HepG2 (cell line): ENCODE results near the gene ZNF581. TPM values are rescaled to one million over a fixed set of nuclear protein-coding genes. Genes with fewer than 3 reads are reported as not detected.

Experiments used
- MIER3 ChIP-seq: IDR thresholded peaks from 2 replicates; pipeline ENCODE4 v1.6.1; 2016; ENCODE audit warnings: missing compliant biosample characterization, borderline replicate concordance
- RAD21 ChIP-seq: fragments of 450-650 bp; formaldehyde crosslinking; IDR thresholded peaks from 2 replicates; pipeline ENCODE4 v1.5.0; 2020; ENCODE audit warnings: mild to moderate bottlenecking
- RFX3 ChIP-seq: IDR thresholded peaks from 2 replicates; pipeline ENCODE4 v1.6.1; 2016; ENCODE audit warnings: missing biosample characterization, missing genetic modification reagents
- SP4 ChIP-seq: sonication (generic); formaldehyde crosslinking; IDR thresholded peaks from 2 replicates; pipeline ENCODE4 v1.8.1; 2023; ENCODE audit warnings: mild to moderate bottlenecking, missing genetic modification reagents
- SRY ChIP-seq: sonication (generic); formaldehyde crosslinking; IDR thresholded peaks from 2 replicates; pipeline ENCODE4 v1.8.0; 2022; ENCODE audit warnings: mild to moderate bottlenecking, missing genetic modification reagents
- ZFY ChIP-seq: sonication (generic); formaldehyde crosslinking; IDR thresholded peaks from 2 replicates; pipeline ENCODE4 v1.4.0; 2020; ENCODE audit warnings: missing genetic modification reagents
- ZNF17 ChIP-seq: sonication (generic); formaldehyde crosslinking; IDR thresholded peaks from 2 replicates; pipeline ENCODE4 v1.5.0; 2020; ENCODE audit warnings: mild to moderate bottlenecking, missing genetic modification reagents
- ZNF883 ChIP-seq: sonication (generic); formaldehyde crosslinking; IDR thresholded peaks from 2 replicates; pipeline ENCODE4 v1.5.1; 2020; ENCODE audit warnings: mild to moderate bottlenecking, missing genetic modification reagents; ENCODE audit errors: not compliant biosample characterization
- ZSCAN21 ChIP-seq: sonication (generic); formaldehyde crosslinking; IDR thresholded peaks from 2 replicates; pipeline ENCODE4 v1.8.0; 2022; ENCODE audit warnings: mild to moderate bottlenecking, missing genetic modification reagents, moderate library complexity, borderline replicate concordance
- polyA plus RNA-seq, 8 experiments: library from polyadenylated mRNA; depleted of rRNA in 3 of 8; stranded (reverse) in 7 of 8; unstranded in 1 of 8; fragments of >200 nt; fragmentation: Illumina TruSeq in 4 of 8; extraction: Trizol in 4 of 8; gene quantifications; 2 replicates each; pipeline versions ENCODE4 v1.2.1 to v1.2.3, GENCODE V29; 2011 to 2016; ENCODE audit warnings: low read depth in 4 of 8, missing spikeins in 1 of 8, mixed read lengths in 1 of 8; ENCODE audit not compliant: insufficient read depth in 1 of 8
- total RNA-seq, 5 experiments: library from RNA; depleted of rRNA; stranded (reverse); fragments of >200 nt; fragmentation: Illumina TruSeq; extraction: Trizol; gene quantifications; 2 replicates each; pipeline ENCODE4 v1.2.3, GENCODE V29; 2016; ENCODE audit warnings: low read depth in 1 of 5
- TF ChIP-seq, protein P1 (sequence below): sonication (generic); formaldehyde crosslinking; IDR thresholded peaks from 2 replicates; pipeline ENCODE4 v1.5.1; 2020; ENCODE audit warnings: mild to moderate bottlenecking, missing genetic modification reagents, moderate library complexity
- TF ChIP-seq, protein P2 (sequence below): IDR thresholded peaks from 2 replicates; pipeline ENCODE4 v1.6.1; 2016; ENCODE audit warnings: mild to moderate bottlenecking, missing biosample characterization, missing genetic modification reagents
- TF ChIP-seq, protein P3 (sequence below), 2 experiments: fragments of 450-650 bp in 1 of 2; sonication (generic) in 1 of 2; formaldehyde crosslinking in 1 of 2; IDR thresholded peaks; 2 replicates each; pipeline versions ENCODE4 v1.6.1 to v1.8.0; 2016 to 2022; ENCODE audit warnings: antibody characterized with exemption in 1 of 2, mild to moderate bottlenecking in 1 of 2, missing genetic modification reagents in 1 of 2
- TF ChIP-seq, protein P4 (sequence below): sonication (generic); formaldehyde crosslinking; IDR thresholded peaks from 2 replicates; pipeline ENCODE4 v1.8.0; 2023; ENCODE audit warnings: mild to moderate bottlenecking, missing genetic modification reagents

The ZNF581 gene
- total and polyA plus RNA-seq, 2 of the 13 experiments (the other 11 are each of a cell fraction or from before 2014, with no cell fraction given): 19.6 to 49.5 TPM

DNA sequence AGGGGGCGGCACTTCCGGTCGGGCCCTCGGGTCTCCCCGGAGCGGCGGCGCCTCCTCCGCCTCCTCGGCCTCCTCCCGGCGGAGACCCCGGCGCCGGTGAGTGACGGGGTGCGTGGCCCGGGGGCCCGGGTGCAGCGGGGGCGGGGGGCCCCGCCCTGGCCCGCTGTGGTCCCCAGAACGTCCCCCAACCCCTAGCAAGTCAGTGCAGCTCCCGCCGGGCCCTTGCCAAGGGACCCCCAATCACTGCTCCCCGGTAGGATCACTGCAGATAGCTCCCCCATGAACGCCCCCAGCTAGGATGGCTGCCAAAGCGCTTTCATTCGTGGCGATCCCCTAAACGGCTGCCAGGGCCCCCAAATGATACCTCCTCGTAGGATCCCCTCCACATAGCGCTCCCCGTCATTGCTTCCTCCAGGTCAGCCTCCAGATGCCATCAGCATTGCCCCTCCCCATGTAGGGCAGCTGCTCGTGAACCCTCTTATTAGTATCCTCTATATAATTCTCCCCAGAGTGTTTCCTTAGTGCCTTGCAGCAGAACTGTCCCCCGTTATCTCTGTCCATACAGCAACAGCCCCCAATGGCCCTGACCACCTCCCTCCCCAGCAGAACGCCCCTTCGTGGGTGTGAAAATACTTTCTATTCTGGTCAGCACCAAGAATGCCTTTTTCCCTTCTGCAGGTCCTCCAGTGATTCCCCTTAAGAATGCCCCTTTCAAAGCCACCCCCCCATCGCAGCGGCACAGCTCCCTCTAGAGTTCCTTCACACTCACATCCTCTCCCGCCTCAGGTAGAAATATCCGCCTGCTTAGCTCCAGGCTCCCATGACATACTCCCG lies 37.6 kb upstream of the ZNF581 start, which contains the start of gene ZNF865 (continued):
- no peak for TF ChIP-seq RFX3 (CRISPR knock-in tag)
- TF ChIP-seq, protein P1, sequence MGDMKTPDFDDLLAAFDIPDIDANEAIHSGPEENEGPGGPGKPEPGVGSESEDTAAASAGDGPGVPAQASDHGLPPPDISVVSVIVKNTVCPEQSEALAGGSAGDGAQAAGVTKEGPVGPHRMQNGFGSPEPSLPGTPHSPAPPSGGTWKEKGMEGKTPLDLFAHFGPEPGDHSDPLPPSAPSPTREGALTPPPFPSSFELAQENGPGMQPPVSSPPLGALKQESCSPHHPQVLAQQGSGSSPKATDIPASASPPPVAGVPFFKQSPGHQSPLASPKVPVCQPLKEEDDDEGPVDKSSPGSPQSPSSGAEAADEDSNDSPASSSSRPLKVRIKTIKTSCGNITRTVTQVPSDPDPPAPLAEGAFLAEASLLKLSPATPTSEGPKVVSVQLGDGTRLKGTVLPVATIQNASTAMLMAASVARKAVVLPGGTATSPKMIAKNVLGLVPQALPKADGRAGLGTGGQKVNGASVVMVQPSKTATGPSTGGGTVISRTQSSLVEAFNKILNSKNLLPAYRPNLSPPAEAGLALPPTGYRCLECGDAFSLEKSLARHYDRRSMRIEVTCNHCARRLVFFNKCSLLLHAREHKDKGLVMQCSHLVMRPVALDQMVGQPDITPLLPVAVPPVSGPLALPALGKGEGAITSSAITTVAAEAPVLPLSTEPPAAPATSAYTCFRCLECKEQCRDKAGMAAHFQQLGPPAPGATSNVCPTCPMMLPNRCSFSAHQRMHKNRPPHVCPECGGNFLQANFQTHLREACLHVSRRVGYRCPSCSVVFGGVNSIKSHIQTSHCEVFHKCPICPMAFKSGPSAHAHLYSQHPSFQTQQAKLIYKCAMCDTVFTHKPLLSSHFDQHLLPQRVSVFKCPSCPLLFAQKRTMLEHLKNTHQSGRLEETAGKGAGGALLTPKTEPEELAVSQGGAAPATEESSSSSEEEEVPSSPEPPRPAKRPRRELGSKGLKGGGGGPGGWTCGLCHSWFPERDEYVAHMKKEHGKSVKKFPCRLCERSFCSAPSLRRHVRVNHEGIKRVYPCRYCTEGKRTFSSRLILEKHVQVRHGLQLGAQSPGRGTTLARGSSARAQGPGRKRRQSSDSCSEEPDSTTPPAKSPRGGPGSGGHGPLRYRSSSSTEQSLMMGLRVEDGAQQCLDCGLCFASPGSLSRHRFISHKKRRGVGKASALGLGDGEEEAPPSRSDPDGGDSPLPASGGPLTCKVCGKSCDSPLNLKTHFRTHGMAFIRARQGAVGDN (CRISPR knock-in tag): peak; percentile 0; the same call in 1 of the 2 replicates
- TF ChIP-seq SRY (CRISPR knock-in tag): no peak; the same call in 1 of the 2 replicates
- peak; percentile 59 for TF ChIP-seq ZFY (CRISPR knock-in tag)
- TF ChIP-seq ZNF883 (CRISPR knock-in tag): peak; percentile 45
- TF ChIP-seq ZSCAN21 (CRISPR knock-in tag): 0 out of 2 replicates have a peak, but pooled peaks have one; percentile 23
- TF ChIP-seq, protein P2, sequence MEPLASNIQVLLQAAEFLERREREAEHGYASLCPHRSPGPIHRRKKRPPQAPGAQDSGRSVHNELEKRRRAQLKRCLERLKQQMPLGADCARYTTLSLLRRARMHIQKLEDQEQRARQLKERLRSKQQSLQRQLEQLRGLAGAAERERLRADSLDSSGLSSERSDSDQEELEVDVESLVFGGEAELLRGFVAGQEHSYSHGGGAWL (CRISPR knock-in tag): peak; percentile 26; the same call in 1 of the 2 replicates
- no peak for TF ChIP-seq ZNF17 (CRISPR knock-in tag)
- TF ChIP-seq SP4: no peak
- TF ChIP-seq MIER3 (CRISPR knock-in tag): 0 out of 2 replicates have a peak, but pooled peaks have one; percentile 27
- TF ChIP-seq, protein P3, sequence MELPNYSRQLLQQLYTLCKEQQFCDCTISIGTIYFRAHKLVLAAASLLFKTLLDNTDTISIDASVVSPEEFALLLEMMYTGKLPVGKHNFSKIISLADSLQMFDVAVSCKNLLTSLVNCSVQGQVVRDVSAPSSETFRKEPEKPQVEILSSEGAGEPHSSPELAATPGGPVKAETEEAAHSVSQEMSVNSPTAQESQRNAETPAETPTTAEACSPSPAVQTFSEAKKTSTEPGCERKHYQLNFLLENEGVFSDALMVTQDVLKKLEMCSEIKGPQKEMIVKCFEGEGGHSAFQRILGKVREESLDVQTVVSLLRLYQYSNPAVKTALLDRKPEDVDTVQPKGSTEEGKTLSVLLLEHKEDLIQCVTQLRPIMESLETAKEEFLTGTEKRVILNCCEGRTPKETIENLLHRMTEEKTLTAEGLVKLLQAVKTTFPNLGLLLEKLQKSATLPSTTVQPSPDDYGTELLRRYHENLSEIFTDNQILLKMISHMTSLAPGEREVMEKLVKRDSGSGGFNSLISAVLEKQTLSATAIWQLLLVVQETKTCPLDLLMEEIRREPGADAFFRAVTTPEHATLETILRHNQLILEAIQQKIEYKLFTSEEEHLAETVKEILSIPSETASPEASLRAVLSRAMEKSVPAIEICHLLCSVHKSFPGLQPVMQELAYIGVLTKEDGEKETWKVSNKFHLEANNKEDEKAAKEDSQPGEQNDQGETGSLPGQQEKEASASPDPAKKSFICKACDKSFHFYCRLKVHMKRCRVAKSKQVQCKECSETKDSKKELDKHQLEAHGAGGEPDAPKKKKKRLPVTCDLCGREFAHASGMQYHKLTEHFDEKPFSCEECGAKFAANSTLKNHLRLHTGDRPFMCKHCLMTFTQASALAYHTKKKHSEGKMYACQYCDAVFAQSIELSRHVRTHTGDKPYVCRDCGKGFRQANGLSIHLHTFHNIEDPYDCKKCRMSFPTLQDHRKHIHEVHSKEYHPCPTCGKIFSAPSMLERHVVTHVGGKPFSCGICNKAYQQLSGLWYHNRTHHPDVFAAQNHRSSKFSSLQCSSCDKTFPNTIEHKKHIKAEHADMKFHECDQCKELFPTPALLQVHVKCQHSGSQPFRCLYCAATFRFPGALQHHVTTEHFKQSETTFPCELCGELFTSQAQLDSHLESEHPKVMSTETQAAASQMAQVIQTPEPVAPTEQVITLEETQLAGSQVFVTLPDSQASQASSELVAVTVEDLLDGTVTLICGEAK (IDR thresholded peaks at IDR 0.05): no peak
- TF ChIP-seq, protein P3 (CRISPR knock-in tag; IDR thresholded peaks at IDR 0.05): no peak
- peak; percentile 76; the same call in 1 of the 2 replicates for TF ChIP-seq RAD21
- TF ChIP-seq, protein P4, sequence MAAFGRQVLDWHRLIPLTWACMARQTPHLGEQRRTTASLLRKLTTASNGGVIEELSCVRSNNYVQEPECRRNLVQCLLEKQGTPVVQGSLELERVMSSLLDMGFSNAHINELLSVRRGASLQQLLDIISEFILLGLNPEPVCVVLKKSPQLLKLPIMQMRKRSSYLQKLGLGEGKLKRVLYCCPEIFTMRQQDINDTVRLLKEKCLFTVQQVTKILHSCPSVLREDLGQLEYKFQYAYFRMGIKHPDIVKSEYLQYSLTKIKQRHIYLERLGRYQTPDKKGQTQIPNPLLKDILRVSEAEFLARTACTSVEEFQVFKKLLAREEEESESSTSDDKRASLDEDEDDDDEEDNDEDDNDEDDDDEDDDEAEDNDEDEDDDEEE (CRISPR knock-in tag): 0 out of 2 replicates have a peak, but pooled peaks have one; percentile 22
